Ishikawa (cell line): ENCODE measurements around the gene GNAO1.

Experiments
- CEBPB ChIP-seq: IDR thresholded peaks from 2 replicates; pipeline ENCODE4 v1.6.1; 2012
- EP300 ChIP-seq: IDR thresholded peaks from 2 replicates; pipeline ENCODE4 v1.6.1; 2012; ENCODE audit warnings: borderline replicate concordance
- FOXM1 ChIP-seq: IDR thresholded peaks from 2 replicates; pipeline ENCODE4 v1.6.1; 2012; ENCODE audit warnings: low read depth, borderline replicate concordance
- MAX ChIP-seq: IDR thresholded peaks from 2 replicates; pipeline ENCODE4 v1.6.1; 2012
- NFIC ChIP-seq: IDR thresholded peaks from 2 replicates; pipeline ENCODE4 v1.6.1; 2012
- REST ChIP-seq: IDR thresholded peaks from 2 replicates; pipeline ENCODE4 v1.6.1; 2012; ENCODE audit warnings: low read depth, mild to moderate bottlenecking
- ZBTB7A ChIP-seq: IDR thresholded peaks from 2 replicates; pipeline ENCODE4 v1.6.1; 2012; ENCODE audit warnings: low read depth

GRCh38 chr16:56212144-56212543 is 20.9 kb downstream of the GNAO1 start:
- TF ChIP-seq FOXM1: no peak
- TF ChIP-seq CEBPB: no peak
- no peak for TF ChIP-seq MAX
- TF ChIP-seq NFIC: no peak
- no peak for TF ChIP-seq REST
- TF ChIP-seq ZBTB7A: no peak
- no peak for TF ChIP-seq EP300
